Gastroesophageal sphincter (tissue), 4 donors: Measurements from ENCODE around the gene AGAP2. TPM values are rescaled to one million over a fixed set of nuclear protein-coding genes. Genes with fewer than 3 reads are reported as not detected.
A peak's percentile ranks its signal among the peaks of the same experiment; 100 is the strongest.

ENCODE experiments used
- ATAC-seq: fragments of 150-250 bp; one replicate; pipeline ENCODE4 v1.9.1; 2016; ENCODE audit warnings: mild to moderate bottlenecking, moderate library complexity
- H3K27ac ChIP-seq, 4 donors: fragments of 200-600 bp; sonication (generic) in 3 of 4; 1 replicate in 3 of 4; 2 replicates in 1 of 4; pipeline ENCODE4 v1.5.1; 2016 to 2019
- H3K27me3 ChIP-seq: fragments of 200-600 bp; sonication (generic); one replicate; pipeline ENCODE4 v1.5.1; 2019
- H3K36me3 ChIP-seq, 2 donors: fragments of 200-600 bp; sonication (generic); one replicate each; pipeline ENCODE4 v1.5.1; 2019; ENCODE audit warnings: control low read depth in 1 of 2
- H3K4me1 ChIP-seq, 3 donors: fragments of 200-600 bp; sonication (generic); 1 replicate in 2 of 3; 2 replicates in 1 of 3; pipeline ENCODE4 v1.5.1; 2016 to 2019; ENCODE audit warnings: control low read depth in 2 of 3
- H3K4me3 ChIP-seq, 2 donors: fragments of 200-600 bp; sonication (generic); one replicate each; pipeline ENCODE4 v1.5.1; 2019; ENCODE audit warnings: mild to moderate bottlenecking in 1 of 2, moderate library complexity in 1 of 2
- H3K9me3 ChIP-seq, 3 donors: fragments of 200-600 bp; sonication (generic); one replicate each; pipeline ENCODE4 v1.5.1; 2017 to 2019; ENCODE audit warnings: control low read depth in 2 of 3
- EP300 ChIP-seq: sonication (generic); formaldehyde crosslinking; IDR thresholded peaks from one replicate; pipeline ENCODE4 v1.6.1; 2017; ENCODE audit warnings: antibody characterized with exemption, mild to moderate bottlenecking
- POLR2A ChIP-seq, 2 donors: fragments of 450-650 bp; IDR thresholded peaks; one replicate each; pipeline ENCODE4 v1.6.1; 2017; ENCODE audit warnings: antibody characterized with exemption in 2 of 2, mild to moderate bottlenecking in 2 of 2, moderate library complexity in 1 of 2
- POLR2AphosphoS5 ChIP-seq: sonication (generic); formaldehyde crosslinking; IDR thresholded peaks from one replicate; pipeline ENCODE4 v1.6.1; 2017; ENCODE audit warnings: antibody characterized with exemption
- WGBS, 2 donors: methylation state at CpG; one replicate each; pipeline ENCODE4 v1.1.5; 2018; ENCODE audit warnings: low coverage in 1 of 2; 5-methylcytosine and 5-hydroxymethylcytosine counted together
- total RNA-seq, 4 donors: library from RNA; depleted of rRNA; stranded (reverse); fragments of >200 nt; gene quantifications; one replicate each; pipeline ENCODE4 v1.1.0, GENCODE V29; 2016
- TF ChIP-seq, protein P1 (sequence below), 4 experiments: fragments of 200-600 bp in 2 of 4; fragments of 450-650 bp in 2 of 4; sonication (generic) in 1 of 4; IDR thresholded peaks; one replicate each; pipeline ENCODE4 v1.5.1; 2017 to 2019; ENCODE audit warnings: antibody characterized with exemption in 4 of 4, mild to moderate bottlenecking in 2 of 4, moderate library complexity in 2 of 4

Gene AGAP2
- total RNA-seq, 4 donors from 2014 or later = 1.6 to 4.2 (median 3.3) TPM

- peak; percentile 6 for ATAC-seq
- Histone ChIP-seq H3K4me1 (peaks cover 0 to 33% (median 28%) of the 10 kb centered on the region in 3 donors), H3K27ac (no peak overlapping the region), H3K27me3 (peaks cover 63% of the 10 kb centered on the region), H3K4me3 (peak overlapping the region in 1 of 2 donors; percentile 42), H3K9me3 (no peaks in the 10 kb centered on the region), H3K36me3 (peaks cover 0 to 27% of the 10 kb centered on the region in 2 donors)
- 0% methylated on average over 2 of the region's 40 CpGs; no CpG with 5 or more reads in 1 of the 2 donors for WGBS, 2 donors
- TF ChIP-seq POLR2AphosphoS5 (no peak), POLR2A (IDR thresholded peaks at IDR 0.05) (no peak), EP300 (no peak)
- TF ChIP-seq, protein P1, sequence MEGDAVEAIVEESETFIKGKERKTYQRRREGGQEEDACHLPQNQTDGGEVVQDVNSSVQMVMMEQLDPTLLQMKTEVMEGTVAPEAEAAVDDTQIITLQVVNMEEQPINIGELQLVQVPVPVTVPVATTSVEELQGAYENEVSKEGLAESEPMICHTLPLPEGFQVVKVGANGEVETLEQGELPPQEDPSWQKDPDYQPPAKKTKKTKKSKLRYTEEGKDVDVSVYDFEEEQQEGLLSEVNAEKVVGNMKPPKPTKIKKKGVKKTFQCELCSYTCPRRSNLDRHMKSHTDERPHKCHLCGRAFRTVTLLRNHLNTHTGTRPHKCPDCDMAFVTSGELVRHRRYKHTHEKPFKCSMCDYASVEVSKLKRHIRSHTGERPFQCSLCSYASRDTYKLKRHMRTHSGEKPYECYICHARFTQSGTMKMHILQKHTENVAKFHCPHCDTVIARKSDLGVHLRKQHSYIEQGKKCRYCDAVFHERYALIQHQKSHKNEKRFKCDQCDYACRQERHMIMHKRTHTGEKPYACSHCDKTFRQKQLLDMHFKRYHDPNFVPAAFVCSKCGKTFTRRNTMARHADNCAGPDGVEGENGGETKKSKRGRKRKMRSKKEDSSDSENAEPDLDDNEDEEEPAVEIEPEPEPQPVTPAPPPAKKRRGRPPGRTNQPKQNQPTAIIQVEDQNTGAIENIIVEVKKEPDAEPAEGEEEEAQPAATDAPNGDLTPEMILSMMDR (IDR thresholded peaks at IDR 0.05) = no peak
Measured at GRCh38 chr12:57765698-57766463, 27.3 kb upstream of the AGAP2 start.

GRCh38 chr12:57765003-57765697 lies 26.6 kb upstream of the AGAP2 start:
- H3K27ac ChIP-seq = no peak overlapping the region
- H3K9me3 ChIP-seq = no peaks in the 10 kb centered on the region
- H3K4me3 ChIP-seq = peak overlapping the region in 1 of 2 donors; percentile 42
- H3K36me3 ChIP-seq = peaks cover 0 to 30% of the 10 kb centered on the region in 2 donors
- TF ChIP-seq, protein P1 (IDR thresholded peaks at IDR 0.05) = peak in 3 of 4 experiments; percentile 3 to 34 (median 16)
- TF ChIP-seq POLR2A (IDR thresholded peaks at IDR 0.05) = no peak
- H3K4me1 ChIP-seq = peaks cover 0 to 30% (median 28%) of the 10 kb centered on the region in 3 donors
- peak; percentile 54 for ATAC-seq
- WGBS, 2 donors = no CpG with 5 or more reads among the region's 60 CpGs
- peaks cover 68% of the 10 kb centered on the region for H3K27me3 ChIP-seq

GRCh38 chr12:57764662-57765002 lies 26.1 kb upstream of the AGAP2 start:
- Histone ChIP-seq H3K27ac (no peak overlapping the region), H3K4me3 (peak overlapping the region in 1 of 2 donors; percentile 42), H3K27me3 (peaks cover 68% of the 10 kb centered on the region), H3K36me3 (peaks cover 0 to 31% of the 10 kb centered on the region in 2 donors), H3K4me1 (peaks cover 0 to 30% (median 28%) of the 10 kb centered on the region in 3 donors), H3K9me3 (no peaks in the 10 kb centered on the region)
- 26 to 28% methylated on average over 6 to 9 of the region's 17 CpGs for WGBS, 2 donors
- TF ChIP-seq EP300 = no peak
- no peak for TF ChIP-seq POLR2AphosphoS5
- no peak for TF ChIP-seq POLR2A (IDR thresholded peaks at IDR 0.05)
- TF ChIP-seq, protein P1 (IDR thresholded peaks at IDR 0.05) = no peak
- no peak for ATAC-seq

- Histone ChIP-seq H3K4me1 (peaks cover 0 to 30% (median 28%) of the 10 kb centered on the region in 3 donors), H3K4me3 (no peak overlapping the region), H3K36me3 (peaks cover 0 to 30% of the 10 kb centered on the region in 2 donors), H3K27ac (no peak overlapping the region), H3K9me3 (no peaks in the 10 kb centered on the region), H3K27me3 (peaks cover 68% of the 10 kb centered on the region)
- no peak for ATAC-seq
- WGBS, 2 donors = 65 to 66% methylated on average over 2 of the region's 6 CpGs
- TF ChIP-seq, protein P1 (IDR thresholded peaks at IDR 0.05) = no peak
- no peak for TF ChIP-seq POLR2A (IDR thresholded peaks at IDR 0.05)
- no peak for TF ChIP-seq POLR2AphosphoS5
- TF ChIP-seq EP300 = no peak
Measured at GRCh38 chr12:57763881-57764661, 25.5 kb upstream of the AGAP2 start.
